OCI-M1 (cell line): ENCODE measurements around the gene GALK1.

Experiments
- DNase-seq: peaks from one replicate; lab custom pipeline; 2025; lab: John Stamatoyannopoulos, UW

GALK1 gene

GRCh38 chr17:75749545-75750389, 15.2 kb downstream of the GALK1 start:
- DNase-seq: peak; percentile 88

GRCh38 chr17:75748706-75749105, 16.3 kb downstream of the GALK1 start:
- DNase-seq: no peak

GRCh38 chr17:75743625-75744206, 21.3 kb downstream of the GALK1 start:
- no peak for DNase-seq

GRCh38 chr17:75742337-75742736, 22.7 kb downstream of the GALK1 start:
- DNase-seq: no peak

- DNase-seq: no peak
Observed at GRCh38 chr17:75740631-75741077, 24.3 kb downstream of the GALK1 start.

GRCh38 chr17:75740215-75740614, 24.8 kb downstream of the GALK1 start:
- no peak for DNase-seq

GRCh38 chr17:75739801-75740200, 25.2 kb downstream of the GALK1 start:
- DNase-seq: no peak

GRCh38 chr17:75739174-75739573, 25.8 kb downstream of the GALK1 start:
- no peak for DNase-seq

- DNase-seq: peak; percentile 70
Observed at GRCh38 chr17:75738218-75738802, 26.7 kb downstream of the GALK1 start.

- DNase-seq: no peak
Observed at GRCh38 chr17:75737133-75737962, 27.6 kb downstream of the GALK1 start.

- no peak for DNase-seq
Observed at GRCh38 chr17:75736173-75736835, 28.7 kb downstream of the GALK1 start.

GRCh38 chr17:75734674-75735294, 30.2 kb downstream of the GALK1 start:
- peak; percentile 55 for DNase-seq

GRCh38 chr17:75733471-75733870, 31.5 kb downstream of the GALK1 start:
- DNase-seq: no peak

- DNase-seq: no peak
Observed at GRCh38 chr17:75731716-75732498, 33.1 kb downstream of the GALK1 start.

- DNase-seq: no peak
Observed at GRCh38 chr17:75731086-75731715, 33.8 kb downstream of the GALK1 start.

- DNase-seq: no peak
Observed at GRCh38 chr17:75730065-75730464, 34.9 kb downstream of the GALK1 start.

GRCh38 chr17:75729351-75729750, 35.6 kb downstream of the GALK1 start:
- DNase-seq: no peak

- no peak for DNase-seq
Observed at GRCh38 chr17:75727391-75727790, 37.6 kb downstream of the GALK1 start.

GRCh38 chr17:75725504-75725903, 39.5 kb downstream of the GALK1 start:
- DNase-seq: no peak
